HG03575 (cell line): ENCODE measurements around the gene PTPN20.
"Not testable (repeated sequence)": the region's sequence is repeated elsewhere in the genome, so short reads cannot be mapped to it uniquely, and the experiment has no call there.

Source experiments
- ATAC-seq: cut with Tn5 transposase; IDR thresholded peaks from one replicate; pipeline ENCODE4 v1.9.1; 2021; ENCODE audit not compliant: unreplicated experiment, insufficient number of reproducible peaks, low FRiP score; ENCODE audit errors: extremely low read depth

PTPN20 gene

DNA sequence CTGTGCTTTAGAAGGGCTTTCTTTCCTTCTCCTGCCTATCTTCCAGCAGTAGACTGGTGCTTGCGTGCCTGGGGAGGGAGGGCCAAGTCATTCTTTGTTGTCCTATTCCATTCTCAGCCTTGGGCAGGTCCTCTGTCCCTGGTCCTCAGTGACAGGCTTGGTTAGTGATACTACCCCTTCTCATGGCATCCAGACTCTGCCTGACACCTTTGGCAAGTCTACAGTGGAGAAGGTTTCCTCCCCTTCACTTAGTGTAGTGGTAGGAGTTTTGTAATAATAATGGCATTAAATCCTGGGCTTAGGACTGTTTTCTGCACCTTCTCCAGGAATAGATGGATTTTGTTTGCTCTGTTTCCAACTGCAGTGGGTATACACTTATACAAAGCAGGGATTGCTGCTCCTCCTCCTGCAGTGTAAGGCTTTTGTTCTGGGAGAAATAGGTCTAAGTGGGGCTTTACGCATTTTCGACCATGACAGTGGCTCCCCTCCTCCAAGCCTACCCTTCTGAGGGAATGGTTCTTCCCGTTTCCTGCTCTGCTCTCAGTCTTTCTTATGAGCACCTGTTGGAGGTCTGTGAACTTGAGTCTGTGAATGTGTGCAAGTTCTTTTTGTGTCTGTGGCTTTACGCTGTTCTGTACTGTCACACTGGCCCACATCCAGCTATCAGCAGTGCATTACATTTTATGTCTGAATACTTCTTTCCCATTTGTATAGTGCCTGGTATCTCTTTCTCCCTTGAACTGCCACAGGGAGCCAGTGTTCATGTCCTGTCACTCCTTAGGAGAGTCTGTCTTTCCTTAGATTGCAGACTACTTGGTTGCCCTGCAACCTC is 37.7 kb downstream of the PTPN20 start:
- ATAC-seq, result not testable (repeated sequence)

DNA sequence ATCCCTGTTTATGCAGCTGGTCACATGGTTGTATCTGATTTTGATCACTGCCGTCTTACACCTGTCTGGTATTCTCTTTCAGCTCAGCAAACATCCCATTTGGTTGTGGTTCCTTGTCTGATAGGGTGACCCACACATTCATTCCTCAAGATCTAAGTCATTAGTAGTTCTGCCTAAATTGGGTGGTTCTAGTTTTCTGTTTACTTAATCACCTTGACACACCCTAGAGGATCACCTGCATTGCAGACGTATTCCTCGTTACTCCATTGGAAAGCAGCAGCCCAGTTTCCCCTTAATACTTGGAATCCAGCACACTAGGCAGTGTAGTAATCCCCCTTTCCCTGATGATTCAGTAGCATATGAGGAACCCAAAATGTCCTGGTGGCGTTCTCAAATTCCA is 41.3 kb downstream of the PTPN20 start:
- not testable (repeated sequence) for ATAC-seq

DNA sequence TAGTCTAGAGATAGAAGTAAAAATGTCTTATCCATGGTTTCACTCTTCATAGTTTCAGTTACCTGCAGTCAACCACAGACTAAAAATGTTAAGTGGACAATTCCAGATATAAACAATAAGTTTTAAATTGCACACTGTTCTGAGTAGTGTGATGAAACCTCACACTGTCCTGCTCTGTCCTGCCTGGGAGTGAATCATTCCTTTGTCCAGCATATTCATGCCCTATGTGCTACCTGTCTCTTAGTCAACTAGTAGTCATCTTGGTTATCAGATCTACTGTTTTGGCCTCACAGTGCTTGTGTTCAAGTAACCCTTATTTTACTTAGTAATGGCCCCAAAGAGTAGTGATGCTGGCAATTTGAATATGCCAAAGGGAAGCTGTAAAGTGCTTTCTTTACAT is 49.5 kb downstream of the PTPN20 start:
- not testable (repeated sequence) for ATAC-seq

DNA sequence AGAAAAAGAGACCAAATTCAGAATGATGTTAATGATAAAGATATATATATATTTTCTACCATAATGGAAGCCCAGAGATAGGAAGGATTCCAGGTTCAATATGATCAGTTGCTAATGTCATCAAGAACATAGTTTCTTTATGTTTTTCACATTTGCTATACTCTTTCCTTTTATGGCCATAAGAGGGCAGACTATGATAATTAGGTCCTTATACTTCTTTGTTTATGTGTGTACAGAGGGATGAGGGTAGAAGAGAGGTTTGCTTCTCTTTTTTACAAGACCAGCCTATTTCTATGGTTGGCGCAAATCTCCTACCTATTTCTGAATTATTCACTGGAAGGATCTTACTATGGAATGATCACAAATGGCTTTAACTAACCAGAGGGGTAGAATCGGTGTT is 52.1 kb downstream of the PTPN20 start:
- not testable (repeated sequence) for ATAC-seq

DNA sequence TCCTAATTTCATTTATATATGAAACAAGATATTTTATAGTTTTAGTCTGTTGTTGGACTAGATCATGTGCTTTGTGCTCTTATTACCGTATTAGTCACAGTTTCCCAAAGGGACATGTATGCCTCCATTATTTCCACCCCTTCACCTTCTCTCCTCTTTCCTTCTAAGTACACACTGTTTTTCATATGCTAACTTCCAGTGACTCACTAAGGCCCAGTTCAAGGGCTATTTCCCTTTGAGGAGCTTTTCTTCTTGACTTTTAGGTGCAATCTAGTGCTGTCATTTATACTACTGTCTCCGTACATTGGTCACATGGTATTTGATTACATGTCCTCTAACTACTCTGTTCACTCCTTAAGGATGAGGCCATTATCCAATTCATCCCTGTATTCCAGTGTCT is 55.8 kb downstream of the PTPN20 start:
- ATAC-seq, result not testable (repeated sequence)

DNA sequence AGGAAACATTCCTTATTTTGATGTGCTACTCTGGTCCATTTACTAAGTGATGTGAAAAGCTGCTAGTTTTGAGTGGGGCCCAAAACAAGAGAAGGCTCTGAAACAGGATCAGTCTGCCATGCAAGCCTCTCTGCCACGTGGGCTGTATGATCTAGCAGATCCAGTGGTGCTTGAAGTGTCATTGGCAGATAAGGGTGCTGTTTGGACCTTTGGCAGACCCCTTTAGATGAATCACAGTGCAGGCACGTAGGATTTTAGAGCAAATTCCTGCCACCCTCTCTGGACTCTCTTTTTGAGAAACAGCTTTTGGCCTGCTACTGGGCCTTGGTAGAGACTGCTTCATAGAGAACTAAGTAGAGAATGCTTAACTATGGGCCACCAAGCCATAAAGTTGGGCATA is 69.0 kb downstream of the PTPN20 start:
- ATAC-seq, result not testable (repeated sequence)

DNA sequence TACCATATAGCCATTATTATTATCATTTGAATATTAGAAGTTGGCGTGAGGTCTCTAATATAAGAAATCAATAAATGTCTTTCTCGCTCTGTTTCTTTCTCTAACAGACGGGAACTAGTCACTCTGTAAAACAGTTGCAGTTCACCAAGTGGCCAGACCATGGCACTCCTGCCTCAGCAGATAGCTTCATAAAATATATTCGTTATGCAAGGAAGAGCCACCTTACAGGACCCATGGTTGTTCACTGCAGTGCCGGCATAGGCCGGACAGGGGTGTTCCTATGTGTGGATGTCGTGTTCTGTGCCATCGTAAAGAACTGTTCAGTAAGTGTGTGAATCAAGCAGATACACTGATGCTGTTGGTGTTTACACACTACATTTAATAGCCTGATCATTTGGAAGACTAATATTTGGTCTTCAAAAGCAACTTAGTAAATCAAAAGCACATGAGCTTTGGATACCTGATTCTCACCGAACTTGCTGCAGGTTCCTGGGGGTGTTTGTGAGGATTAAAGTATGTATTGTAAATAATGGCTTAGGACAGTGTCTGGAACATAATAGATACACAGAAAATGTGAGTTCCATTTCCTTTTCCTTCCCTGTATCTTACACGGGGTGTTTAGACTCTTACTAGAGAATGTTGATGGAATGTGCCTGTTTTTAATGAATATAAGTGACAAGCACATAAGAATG is 76.2 kb downstream of the PTPN20 start:
- ATAC-seq, result peak; percentile 71

DNA sequence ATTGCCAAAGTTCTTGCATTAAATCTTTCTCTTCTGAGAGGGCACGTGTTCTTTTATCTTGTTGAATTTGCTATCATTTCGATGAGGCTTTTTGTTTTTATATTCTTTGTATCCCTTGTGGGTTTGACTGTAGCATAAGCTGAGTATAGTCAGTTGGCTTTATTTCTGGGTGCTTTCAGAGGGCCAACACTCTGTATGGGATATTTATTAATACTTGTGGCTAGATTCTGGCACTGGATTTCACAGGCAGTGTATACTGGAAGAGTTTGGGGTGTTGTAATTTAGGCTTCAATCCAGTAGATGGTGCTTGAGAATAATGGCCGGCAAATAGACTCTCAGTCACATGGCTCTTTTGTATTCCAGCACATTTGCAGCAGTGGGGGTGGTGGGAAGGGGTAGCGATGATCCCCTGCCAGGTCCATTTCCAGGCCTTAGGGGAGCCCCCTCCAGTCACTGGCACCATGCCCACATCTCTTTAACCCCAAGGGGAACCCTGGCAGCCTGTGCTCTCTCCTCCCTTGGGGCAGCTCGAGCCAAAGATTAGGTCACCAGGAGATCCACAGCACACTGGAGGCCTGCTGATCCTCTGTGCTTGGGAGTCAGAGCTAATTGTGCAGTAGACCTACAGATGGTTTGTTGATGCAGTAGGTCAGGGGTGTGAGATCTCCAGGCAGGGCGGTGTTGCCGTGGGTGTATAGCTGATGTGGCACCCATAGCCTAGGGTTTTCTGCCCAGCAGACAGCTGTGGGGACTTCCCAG is 81.8 kb downstream of the PTPN20 start:
- no peak for ATAC-seq

DNA sequence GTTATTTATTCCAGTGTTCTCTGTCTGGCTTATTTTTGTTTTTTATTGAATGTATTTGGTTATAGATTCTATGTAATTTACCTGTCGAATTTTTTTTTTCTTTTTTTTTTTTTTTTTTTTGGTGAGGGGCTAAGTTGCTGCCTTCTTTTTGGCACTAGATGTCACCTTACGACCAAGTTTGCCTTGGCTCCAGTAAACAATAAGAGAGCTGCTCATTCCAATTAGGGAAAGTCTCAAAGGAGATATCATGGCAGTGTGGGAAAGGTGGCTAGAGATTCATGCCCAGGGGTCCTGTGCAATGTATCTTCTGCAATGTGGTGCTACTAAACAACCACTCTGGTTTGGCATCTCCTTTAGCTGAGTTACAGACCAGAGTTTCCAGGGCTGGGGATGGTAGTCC is 84.0 kb downstream of the PTPN20 start:
- ATAC-seq, result no peak

DNA sequence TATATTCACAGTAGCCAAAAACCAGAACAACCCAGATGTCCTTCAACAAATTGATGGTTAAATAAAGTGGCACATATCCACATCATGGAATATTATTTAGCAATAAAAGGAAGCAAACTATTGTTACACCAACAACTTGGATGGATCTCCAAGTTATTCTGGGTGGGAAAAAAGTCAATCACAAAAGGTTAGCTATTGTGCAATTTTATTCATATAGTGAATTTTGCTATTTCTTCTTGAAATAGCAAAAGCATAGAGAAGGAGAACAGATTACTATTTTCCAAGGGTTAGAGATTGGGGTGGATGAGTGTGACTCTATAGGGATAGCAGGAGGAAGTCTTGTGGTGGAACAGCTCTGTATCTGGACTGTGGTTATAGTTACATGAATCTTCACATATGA is 87.0 kb downstream of the PTPN20 start:
- no peak for ATAC-seq

DNA sequence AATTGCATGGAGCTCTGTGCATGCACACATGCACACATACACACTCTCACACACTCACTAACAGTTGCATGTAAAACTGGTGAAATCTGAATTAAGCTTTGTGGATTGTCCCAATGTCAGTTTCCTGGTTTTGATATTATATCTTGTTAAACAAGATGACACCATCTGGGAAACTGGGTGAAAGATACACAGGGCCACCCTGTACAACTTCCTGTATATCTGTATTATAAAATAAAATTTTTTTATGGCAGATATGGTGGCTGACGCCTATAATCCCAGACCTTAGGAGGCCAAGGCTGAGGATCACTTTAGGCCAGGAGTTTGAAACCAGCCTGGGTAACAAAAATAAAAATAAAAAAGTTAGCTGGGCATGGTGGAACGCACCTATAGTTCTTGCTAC is 87.4 kb downstream of the PTPN20 start:
- ATAC-seq, result no peak

DNA sequence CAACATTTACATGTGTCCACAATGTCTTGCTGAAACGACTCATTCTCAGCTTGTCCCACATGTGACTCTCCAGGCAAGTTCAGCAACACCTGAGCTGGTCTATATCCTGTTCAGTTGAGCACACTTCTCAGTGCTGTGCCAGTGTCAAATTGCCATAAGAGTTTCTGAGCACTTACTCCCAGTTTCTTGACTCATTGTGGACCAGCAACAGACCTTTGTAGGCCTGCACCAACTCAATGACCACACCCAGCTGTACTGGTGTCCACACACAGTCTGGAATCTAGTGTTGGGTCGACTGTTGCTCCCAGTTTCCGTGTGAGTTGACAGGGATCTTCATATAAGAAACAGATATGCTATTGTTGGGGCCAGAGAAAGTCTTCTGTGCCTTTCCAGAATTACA is 88.0 kb downstream of the PTPN20 start:
- ATAC-seq, result no peak

DNA sequence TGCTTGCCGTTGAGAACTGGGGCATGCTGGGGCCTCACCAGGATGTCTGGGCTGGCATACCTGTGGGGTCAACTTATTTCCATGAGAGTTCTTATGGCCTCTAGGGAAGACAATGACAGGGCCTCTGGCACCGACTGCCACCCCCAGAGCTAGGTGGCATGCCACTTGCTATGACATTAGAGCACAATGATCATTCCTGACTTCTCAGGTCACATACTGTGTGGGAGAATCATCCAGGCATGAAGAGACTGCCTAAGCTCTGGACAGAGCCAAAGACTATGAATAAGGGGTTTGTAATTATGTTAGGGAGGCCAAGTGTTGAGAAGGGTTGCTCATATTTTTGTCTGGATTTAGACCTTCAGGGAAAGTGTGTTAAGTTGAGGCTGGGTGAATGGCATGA is 97.5 kb downstream of the PTPN20 start:
- no peak for ATAC-seq

DNA sequence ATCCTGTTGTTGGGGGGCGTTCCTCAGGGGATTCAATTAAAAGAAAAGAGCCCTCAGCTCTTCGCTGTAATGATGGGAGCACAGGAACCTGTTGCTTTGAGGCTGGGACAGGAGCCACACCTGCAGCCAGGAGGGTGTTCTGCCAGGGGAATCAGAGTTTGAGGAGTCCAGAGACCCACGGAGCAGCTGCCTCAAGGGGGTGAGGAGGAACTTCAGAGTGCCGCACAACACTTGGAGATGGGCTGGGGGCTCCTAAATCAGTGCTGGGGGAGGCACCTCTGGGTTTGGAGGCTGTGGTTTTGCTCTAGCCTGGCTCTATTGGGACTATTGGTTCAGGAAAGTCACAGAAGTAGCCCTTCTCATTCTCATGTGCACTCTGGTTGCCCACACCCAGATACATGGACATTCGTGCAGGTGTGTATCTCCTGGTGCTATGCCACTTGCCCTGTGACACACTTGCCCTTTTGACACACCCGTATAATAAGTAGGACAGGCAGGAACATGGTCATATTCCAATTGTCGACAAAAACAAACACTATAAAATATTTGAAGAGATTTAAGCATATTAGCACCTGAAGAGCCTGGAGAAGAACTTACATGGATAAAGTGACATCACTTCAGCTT is 98.1 kb downstream of the PTPN20 start:
- ATAC-seq, result no peak

DNA sequence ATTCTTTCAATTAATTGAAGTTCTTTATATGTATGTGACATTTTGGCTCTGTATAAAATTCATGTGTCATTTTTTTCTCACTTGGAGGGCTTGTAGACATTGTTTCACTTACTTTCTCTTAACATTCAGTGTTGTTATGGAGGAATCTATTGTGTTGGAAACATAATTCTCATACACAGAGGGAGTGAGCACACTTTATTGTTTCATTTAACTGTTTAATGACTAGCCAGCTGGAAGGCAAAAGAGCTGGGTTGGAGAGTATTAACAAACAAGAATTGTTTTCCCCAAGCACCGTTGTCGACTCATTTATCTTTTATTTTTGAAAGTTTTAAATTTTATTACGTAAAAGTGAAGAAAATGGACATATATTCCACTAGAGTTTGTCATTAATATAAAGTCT is 98.8 kb downstream of the PTPN20 start:
- ATAC-seq, result no peak

DNA sequence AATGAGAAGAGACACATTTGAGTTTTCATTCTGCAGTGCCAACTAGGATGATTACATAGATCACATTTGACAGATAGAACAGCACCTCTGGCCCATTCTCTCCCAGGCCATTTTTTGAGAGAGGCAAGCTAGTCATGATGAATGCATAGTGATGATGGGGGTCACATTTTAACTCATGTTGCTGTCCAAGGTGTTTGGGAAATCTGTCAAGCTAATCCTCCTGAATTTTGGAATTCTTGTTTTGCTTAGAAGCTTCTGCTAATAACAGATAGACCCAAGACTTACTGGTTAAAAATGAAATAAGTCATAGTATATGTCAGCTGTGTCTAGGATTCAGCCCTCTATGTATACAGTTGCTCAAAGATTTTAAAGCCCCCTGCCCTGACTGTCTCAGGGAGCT is 101.0 kb downstream of the PTPN20 start:
- ATAC-seq, result no peak

DNA sequence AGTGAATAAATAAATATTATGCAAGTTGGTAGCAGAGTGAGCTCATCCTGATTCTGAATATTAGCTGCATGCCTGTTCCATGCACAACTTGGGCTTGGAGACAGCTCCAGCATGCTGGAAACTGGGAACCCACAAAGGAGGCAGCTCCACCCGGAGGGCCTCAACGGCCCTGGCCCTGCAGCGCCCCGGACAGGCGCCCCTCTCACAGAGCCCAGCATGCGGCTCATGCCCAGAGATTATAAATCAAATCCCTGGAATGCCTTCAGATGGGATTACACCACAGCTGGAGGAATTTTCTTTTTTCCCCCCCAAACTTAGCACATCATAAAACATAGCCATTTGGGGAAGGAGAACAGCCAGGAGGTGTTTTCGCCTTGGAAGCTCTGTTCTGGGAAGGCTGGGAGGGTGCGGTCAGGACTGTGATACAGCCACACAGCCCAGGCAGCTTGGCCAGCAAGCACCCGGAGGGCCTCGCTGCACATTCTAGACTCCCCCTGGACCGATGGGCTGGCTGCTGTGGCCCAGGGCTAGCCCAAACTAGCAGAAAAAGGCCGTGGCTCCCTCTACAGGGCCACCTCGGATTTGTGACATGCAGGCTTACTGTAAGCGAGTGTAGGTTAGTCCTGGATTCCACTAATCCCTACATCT is 102.4 kb downstream of the PTPN20 start:
- no peak for ATAC-seq

DNA sequence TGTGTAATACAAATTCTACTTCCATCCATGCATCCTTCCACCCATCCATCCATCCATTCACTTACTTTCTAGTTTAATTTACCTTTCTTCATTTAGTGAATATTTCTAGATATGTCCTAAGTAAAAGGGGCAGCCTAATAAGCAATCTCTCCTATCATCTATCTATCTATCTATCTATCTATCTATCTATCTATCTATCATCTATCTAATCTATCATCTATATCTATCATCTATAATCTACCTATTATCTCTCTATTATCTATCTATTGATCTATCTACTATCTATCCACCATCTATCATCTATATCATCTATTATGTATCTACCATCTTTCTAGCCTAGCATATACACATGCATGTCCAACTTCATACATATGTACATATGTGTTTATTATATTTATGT is 104.2 kb downstream of the PTPN20 start:
- no peak for ATAC-seq

DNA sequence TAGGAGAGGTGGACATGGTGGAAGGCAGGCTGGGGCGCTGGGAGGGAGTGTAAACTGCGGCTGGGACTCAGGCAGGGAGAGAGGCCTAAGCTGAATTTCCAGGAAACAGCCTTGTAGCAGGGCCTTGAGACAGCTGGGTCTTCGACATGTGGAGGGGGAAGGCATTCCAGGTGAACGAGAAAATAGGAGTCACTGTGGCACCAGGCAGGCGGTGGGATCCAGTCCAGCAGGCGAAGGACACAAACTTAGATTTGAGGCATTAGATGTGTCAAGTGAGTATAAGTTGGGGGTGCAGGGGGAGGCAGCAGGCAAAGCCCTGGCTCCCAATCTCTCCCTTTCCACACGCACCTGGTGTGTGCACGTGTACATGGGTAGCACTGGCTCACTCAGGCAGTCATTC is 105.3 kb downstream of the PTPN20 start:
- no peak for ATAC-seq
